ENCODE results near the gene BTNL3. TPM values are rescaled to one million over a fixed set of nuclear protein-coding genes. Genes with fewer than 3 reads are reported as not detected.

The BTNL3 gene
- total RNA-seq, 1 donor from 2014 or later: not detected

GRCh38 chr5:181052672-181053487, 64.2 kb downstream of the BTNL3 start:
- TF ChIP-seq CTCF (IDR thresholded peaks at IDR 0.05; ENCODE audit: insufficient read depth, low read length, poor library complexity, severe bottlenecking): no peak
- H3K27me3 ChIP-seq (ENCODE audit: control insufficient read depth, insufficient read depth, low read length): peaks cover 43% of the 10 kb centered on the region
- peak overlapping the region; percentile 43 for H3K4me3 ChIP-seq (ENCODE audit: low read depth, low read length)
- H3K36me3 ChIP-seq (ENCODE audit: control insufficient read depth, insufficient read depth, low read length): no peaks in the 10 kb centered on the region
- DNase-seq (ENCODE audit: low read depth): no peak

- H3K27me3 ChIP-seq (ENCODE audit: control insufficient read depth, insufficient read depth, low read length): peaks cover 50% of the 10 kb centered on the region
- H3K36me3 ChIP-seq (ENCODE audit: control insufficient read depth, insufficient read depth, low read length): no peaks in the 10 kb centered on the region
- DNase-seq (ENCODE audit: low read depth): no peak
- no peak for TF ChIP-seq CTCF (IDR thresholded peaks at IDR 0.05; ENCODE audit: insufficient read depth, low read length, poor library complexity, severe bottlenecking)
- H3K4me3 ChIP-seq (ENCODE audit: low read depth, low read length): peak overlapping the region; percentile 43
Measured at GRCh38 chr5:181053488-181054121, 65.0 kb downstream of the BTNL3 start.

GRCh38 chr5:181054138-181054537, 65.5 kb downstream of the BTNL3 start:
- H3K4me3 ChIP-seq (ENCODE audit: low read depth, low read length): no peak overlapping the region
- no peak for TF ChIP-seq CTCF (IDR thresholded peaks at IDR 0.05; ENCODE audit: insufficient read depth, low read length, poor library complexity, severe bottlenecking)
- no peak for DNase-seq (ENCODE audit: low read depth)
- no peaks in the 10 kb centered on the region for H3K36me3 ChIP-seq (ENCODE audit: control insufficient read depth, insufficient read depth, low read length)
- peaks cover 56% of the 10 kb centered on the region for H3K27me3 ChIP-seq (ENCODE audit: control insufficient read depth, insufficient read depth, low read length)

- no peak for TF ChIP-seq CTCF (IDR thresholded peaks at IDR 0.05; ENCODE audit: insufficient read depth, low read length, poor library complexity, severe bottlenecking)
Measured at GRCh38 chr5:181054871-181055459, 66.3 kb downstream of the BTNL3 start.

More at GRCh38 chr5:181054871-181055459, 66.3 kb downstream of the BTNL3 start:
- no peak for DNase-seq (ENCODE audit: low read depth)
- H3K36me3 ChIP-seq (ENCODE audit: control insufficient read depth, insufficient read depth, low read length): no peaks in the 10 kb centered on the region
- no peak overlapping the region for H3K4me3 ChIP-seq (ENCODE audit: low read depth, low read length)
- peaks cover 64% of the 10 kb centered on the region for H3K27me3 ChIP-seq (ENCODE audit: control insufficient read depth, insufficient read depth, low read length)

Other genes starting within 250 kb of the BTNL3 start
- not detected in 2 replicates for gene OR2Y1, start 248.8 kb upstream of the BTNL3 start, total RNA-seq
- 88.5 and 95.4 TPM in 2 replicates for gene MGAT1, start 186.0 kb upstream of the BTNL3 start, total RNA-seq
- 26.0 and 31.1 TPM in 2 replicates for gene ZFP62, start 127.6 kb upstream of the BTNL3 start, total RNA-seq
- gene BTNL8, start 89.7 kb upstream of the BTNL3 start, total RNA-seq: not detected in 2 replicates
- gene BTNL9, start 51.4 kb downstream of the BTNL3 start, total RNA-seq: 0.21 TPM in 1 of 2 replicates, not detected in the other
- not detected in 2 replicates for gene OR2V1, start 142.3 kb downstream of the BTNL3 start, total RNA-seq
- gene OR2V2, start 158.7 kb downstream of the BTNL3 start, total RNA-seq: not detected in 2 replicates
- 2.9 and 4.4 TPM in 2 replicates for gene TRIM7, start 216.3 kb downstream of the BTNL3 start, total RNA-seq
- gene TRIM41, start 234.4 kb downstream of the BTNL3 start, total RNA-seq: 15.8 and 17.5 TPM in 2 replicates

Measured in kidney epithelial cell (primary cell).